OCI-LY1 (cell line): ENCODE data around the gene MAST4.

Experiments used
- H2AFZ ChIP-seq: fragments of 200-600 bp; sonication (generic), shearing (Covaris generic); 2 replicates; pipeline ENCODE4 v1.6.0; 2014; ENCODE audit warnings: antibody characterized with exemption, mild to moderate bottlenecking, low read length
- H3F3A ChIP-seq: fragments of 200-600 bp; sonication (generic), shearing (Covaris generic); 2 replicates; pipeline ENCODE4 v1.6.0; 2014; ENCODE audit warnings: mild to moderate bottlenecking, antibody characterized with exemption, low read length, moderate library complexity; ENCODE audit not compliant: insufficient read depth
- H3K27ac ChIP-seq: fragments of 200-600 bp; sonication (generic); 2 replicates; pipeline ENCODE4 v1.5.1; 2014; ENCODE audit warnings: low read length, mixed run types, mild to moderate bottlenecking, low read depth; ENCODE audit not compliant: poor library complexity, severe bottlenecking
- H3K27me3 ChIP-seq: fragments of 200-600 bp; sonication (generic); 2 replicates; pipeline ENCODE4 v1.6.0; 2014; ENCODE audit warnings: antibody characterized with exemption, mild to moderate bottlenecking, low read length, moderate library complexity; ENCODE audit not compliant: insufficient read depth
- H3K36me3 ChIP-seq: fragments of 200-600 bp; sonication (generic); 2 replicates; pipeline ENCODE4 v1.6.1; 2014; ENCODE audit warnings: mild to moderate bottlenecking, antibody characterized with exemption, low read length, moderate library complexity, mixed read lengths; ENCODE audit not compliant: insufficient read depth
- H3K4me1 ChIP-seq: fragments of 200-600 bp; sonication (generic); 2 replicates; pipeline ENCODE4 v1.5.1; 2014; ENCODE audit warnings: mild to moderate bottlenecking, low read length, moderate library complexity; ENCODE audit not compliant: insufficient read depth, severe bottlenecking
- H3K4me2 ChIP-seq: fragments of 200-600 bp; sonication (generic), shearing (Covaris generic); 2 replicates; pipeline ENCODE4 v1.6.1; 2014; ENCODE audit warnings: low read length
- H3K4me3 ChIP-seq: fragments of 200-600 bp; sonication (generic); 2 replicates; pipeline ENCODE4 v1.5.1; 2014; ENCODE audit warnings: low read length, low read depth, mild to moderate bottlenecking, mixed read lengths; ENCODE audit not compliant: poor library complexity, severe bottlenecking
- H3K79me2 ChIP-seq: fragments of 200-600 bp; shearing (Covaris generic); 2 replicates; pipeline ENCODE4 v1.6.1; 2016; ENCODE audit warnings: mixed run types, low read length, mixed read lengths; ENCODE audit not compliant: insufficient read depth
- H3K9ac ChIP-seq: fragments of 200-600 bp; sonication (generic), shearing (Covaris generic); 2 replicates; pipeline ENCODE4 v1.6.1; 2014; ENCODE audit warnings: mild to moderate bottlenecking, low read length, mixed read lengths
- H3K9me2 ChIP-seq: fragments of 200-600 bp; sonication (generic), shearing (Covaris generic); 2 replicates; pipeline ENCODE4 v1.6.1; 2014; ENCODE audit warnings: low read depth, mild to moderate bottlenecking, low read length, mixed read lengths
- H3K9me3 ChIP-seq: fragments of 200-600 bp; shearing (Covaris generic); 2 replicates; pipeline ENCODE4 v1.6.1; 2014; ENCODE audit warnings: low read length, mixed read lengths
- H4K20me1 ChIP-seq: fragments of 200-600 bp; sonication (generic), shearing (Covaris generic); 2 replicates; pipeline ENCODE4 v1.6.0; 2016; ENCODE audit warnings: mild to moderate bottlenecking, low read length; ENCODE audit not compliant: insufficient read depth
- CTCF ChIP-seq: fragments of 200-600 bp; sonication (generic), shearing (Covaris generic); IDR thresholded peaks from 2 replicates; pipeline ENCODE4 v1.5.1; 2017; ENCODE audit warnings: mild to moderate bottlenecking, antibody characterized with exemption, low read length, moderate library complexity, mixed read lengths
- EZH2 ChIP-seq: fragments of 200-600 bp; sonication (generic), shearing (Covaris generic); IDR thresholded peaks from 2 replicates; pipeline ENCODE4 v1.8.0; 2017; ENCODE audit warnings: borderline replicate concordance, mixed run types, mild to moderate bottlenecking, antibody characterized with exemption, low read length, moderate library complexity, mixed read lengths

The MAST4 gene

GRCh38 chr5:66849803-66850202 is 253.6 kb downstream of the MAST4 start:
- Histone ChIP-seq H3K4me2 (no peak overlapping the region), H3K9ac (no peak overlapping the region), H4K20me1 (no peaks in the 10 kb centered on the region), H3K4me3 (no peak overlapping the region), H3K9me3 (no peaks in the 10 kb centered on the region), H3K4me1 (no peaks in the 10 kb centered on the region), H3K9me2 (no peaks in the 10 kb centered on the region), H3K79me2 (no peaks in the 10 kb centered on the region), H3K36me3 (no peaks in the 10 kb centered on the region), H2AFZ (no peak overlapping the region), H3K27me3 (no peaks in the 10 kb centered on the region), H3F3A (no peaks in the 10 kb centered on the region), H3K27ac (no peak overlapping the region)
- TF ChIP-seq CTCF (no peak), EZH2 (no peak)

GRCh38 chr5:66850354-66851075 is 254.3 kb downstream of the MAST4 start:
- Histone ChIP-seq H2AFZ (no peak overlapping the region), H3K4me3 (no peak overlapping the region), H3K4me2 (no peak overlapping the region), H4K20me1 (no peaks in the 10 kb centered on the region), H3K9me2 (no peaks in the 10 kb centered on the region), H3K79me2 (no peaks in the 10 kb centered on the region), H3F3A (no peaks in the 10 kb centered on the region), H3K36me3 (no peaks in the 10 kb centered on the region), H3K9ac (no peak overlapping the region), H3K27ac (no peak overlapping the region), H3K27me3 (no peaks in the 10 kb centered on the region), H3K9me3 (no peaks in the 10 kb centered on the region), H3K4me1 (no peaks in the 10 kb centered on the region)
- TF ChIP-seq EZH2 (no peak), CTCF (no peak)

GRCh38 chr5:66851306-66851705 is 255.1 kb downstream of the MAST4 start:
- Histone ChIP-seq H3K27ac (no peak overlapping the region), H3K4me2 (no peak overlapping the region), H3K9me3 (no peaks in the 10 kb centered on the region), H3F3A (no peaks in the 10 kb centered on the region), H2AFZ (no peak overlapping the region), H3K4me1 (no peaks in the 10 kb centered on the region), H3K27me3 (no peaks in the 10 kb centered on the region), H3K9ac (no peak overlapping the region), H3K36me3 (no peaks in the 10 kb centered on the region), H3K79me2 (no peaks in the 10 kb centered on the region), H3K9me2 (no peaks in the 10 kb centered on the region), H3K4me3 (no peak overlapping the region), H4K20me1 (no peaks in the 10 kb centered on the region)
- TF ChIP-seq CTCF = no peak
- no peak for TF ChIP-seq EZH2
